22Rv1 (cell line): Measurements from ENCODE around the gene KLK1.

Source experiments
- H3K27ac ChIP-seq: fragments of 450-650 bp; 2 replicates; pipeline ENCODE4 v1.5.1; 2017
- ZFX ChIP-seq: fragments of 450-650 bp; IDR thresholded peaks from 2 replicates; pipeline ENCODE4 v1.6.1; 2017; ENCODE audit warnings: antibody characterized with exemption, borderline replicate concordance
- TF ChIP-seq, protein P1 (sequence below): fragments of 450-650 bp; IDR thresholded peaks from 2 replicates; pipeline ENCODE4 v1.5.1; 2017; ENCODE audit warnings: mild to moderate bottlenecking

Gene KLK1

DNA sequence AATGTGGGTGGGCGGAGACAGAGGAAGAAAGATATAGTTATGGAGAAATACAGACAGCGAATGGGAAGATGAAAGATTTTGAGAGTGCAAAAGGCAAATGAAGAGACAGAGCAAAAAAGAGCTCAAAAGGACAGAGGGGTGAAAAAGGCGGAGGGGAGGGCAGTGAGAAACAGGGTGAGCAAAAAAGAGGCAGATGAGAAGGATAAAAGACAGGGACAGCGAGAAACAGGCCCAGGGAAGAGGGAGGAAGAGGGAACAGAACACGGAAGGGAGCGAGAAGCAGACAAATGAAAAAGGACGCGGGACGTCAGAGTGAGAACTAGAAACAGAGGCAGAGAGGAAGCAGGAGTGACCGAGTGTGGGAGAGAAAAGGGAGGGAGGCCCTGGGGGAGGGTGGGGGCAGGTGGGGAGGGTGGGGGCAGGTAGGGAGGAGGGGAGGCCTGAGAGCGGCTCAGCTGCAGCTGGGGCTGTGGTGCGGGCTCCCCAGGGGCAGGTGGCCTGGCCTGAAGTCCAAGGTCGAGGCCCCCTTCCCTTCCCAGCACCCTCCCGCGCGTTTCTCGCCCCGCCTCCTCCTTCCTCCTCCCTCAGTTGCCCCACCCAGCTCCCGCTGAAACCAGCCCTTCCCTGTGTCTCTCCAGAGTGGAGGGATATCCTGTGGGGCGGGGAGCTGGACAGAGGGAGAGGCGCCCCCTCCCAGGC, 2.9 kb downstream of the KLK1 start:
- peak overlapping the region; percentile 93 for H3K27ac ChIP-seq
- no peak for TF ChIP-seq ZFX
- TF ChIP-seq, protein P1, sequence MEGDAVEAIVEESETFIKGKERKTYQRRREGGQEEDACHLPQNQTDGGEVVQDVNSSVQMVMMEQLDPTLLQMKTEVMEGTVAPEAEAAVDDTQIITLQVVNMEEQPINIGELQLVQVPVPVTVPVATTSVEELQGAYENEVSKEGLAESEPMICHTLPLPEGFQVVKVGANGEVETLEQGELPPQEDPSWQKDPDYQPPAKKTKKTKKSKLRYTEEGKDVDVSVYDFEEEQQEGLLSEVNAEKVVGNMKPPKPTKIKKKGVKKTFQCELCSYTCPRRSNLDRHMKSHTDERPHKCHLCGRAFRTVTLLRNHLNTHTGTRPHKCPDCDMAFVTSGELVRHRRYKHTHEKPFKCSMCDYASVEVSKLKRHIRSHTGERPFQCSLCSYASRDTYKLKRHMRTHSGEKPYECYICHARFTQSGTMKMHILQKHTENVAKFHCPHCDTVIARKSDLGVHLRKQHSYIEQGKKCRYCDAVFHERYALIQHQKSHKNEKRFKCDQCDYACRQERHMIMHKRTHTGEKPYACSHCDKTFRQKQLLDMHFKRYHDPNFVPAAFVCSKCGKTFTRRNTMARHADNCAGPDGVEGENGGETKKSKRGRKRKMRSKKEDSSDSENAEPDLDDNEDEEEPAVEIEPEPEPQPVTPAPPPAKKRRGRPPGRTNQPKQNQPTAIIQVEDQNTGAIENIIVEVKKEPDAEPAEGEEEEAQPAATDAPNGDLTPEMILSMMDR = no peak

- peak overlapping the region; percentile 93 for H3K27ac ChIP-seq
- TF ChIP-seq, protein P1 = no peak
- no peak for TF ChIP-seq ZFX
Measured at GRCh38 chr19:50820086-50820485, 3.5 kb downstream of the KLK1 start.

GRCh38 chr19:50819636-50820035, 4.0 kb downstream of the KLK1 start:
- TF ChIP-seq, protein P1 = no peak
- TF ChIP-seq ZFX = no peak
- peak overlapping the region; percentile 93 for H3K27ac ChIP-seq

GRCh38 chr19:50818859-50819472, 4.6 kb downstream of the KLK1 start:
- peak overlapping the region; percentile 93 for H3K27ac ChIP-seq
- TF ChIP-seq ZFX = no peak
- TF ChIP-seq, protein P1 = no peak

- H3K27ac ChIP-seq = peak overlapping the region; percentile 93
- no peak for TF ChIP-seq ZFX
- TF ChIP-seq, protein P1 = no peak
Measured at GRCh38 chr19:50817941-50818858, 5.4 kb downstream of the KLK1 start.

GRCh38 chr19:50815439-50815838, 8.1 kb downstream of the KLK1 start:
- H3K27ac ChIP-seq = peak overlapping the region; percentile 93
- no peak for TF ChIP-seq ZFX
- TF ChIP-seq, protein P1 = no peak
